K562 (cell line): ENCODE data around the gene MANEAL. TPM values are rescaled to one million over a fixed set of nuclear protein-coding genes. Genes with fewer than 3 reads are reported as not detected.
A peak's percentile ranks its signal among the peaks of the same experiment; 100 is the strongest.

Source experiments
- ATF6 ChIP-seq: sonication (generic); formaldehyde crosslinking; IDR thresholded peaks from 2 replicates; pipeline ENCODE4 v1.4.0; 2020; ENCODE audit warnings: mild to moderate bottlenecking, missing genetic modification reagents
- CTBP1 ChIP-seq: fragments of 450-650 bp; IDR thresholded peaks from 2 replicates; pipeline ENCODE4 v1.6.1; 2016; ENCODE audit warnings: borderline replicate concordance
- E2F6 ChIP-seq, 2 experiments: IDR thresholded peaks; 2 replicates each; pipeline ENCODE4 v1.6.1; 2011; ENCODE audit warnings: borderline replicate concordance in 1 of 2, control low read depth in 1 of 2, low read depth in 1 of 2, low read length in 1 of 2, mild to moderate bottlenecking in 1 of 2, mixed read lengths in 1 of 2, moderate library complexity in 1 of 2; ENCODE audit not compliant: insufficient read depth in 1 of 2, insufficient read length in 1 of 2, poor library complexity in 1 of 2, severe bottlenecking in 1 of 2; ENCODE audit errors: extremely low read depth in 1 of 2
- EGR1 ChIP-seq: fragments of 450-650 bp; conservative IDR thresholded peaks from 2 replicates; pipeline ENCODE4 v1.6.1; 2017; ENCODE audit warnings: mild to moderate bottlenecking
- PRDM10 ChIP-seq: fragments of 450-650 bp; IDR thresholded peaks from 2 replicates; pipeline ENCODE4 v1.6.1; 2018; ENCODE audit not compliant: partially characterized antibody
- VEZF1 ChIP-seq: fragments of 200-800 bp; sonication (Bioruptor generic); IDR thresholded peaks from 2 replicates; pipeline ENCODE4 v1.6.1; 2017; ENCODE audit warnings: missing genetic modification characterization, missing compliant biosample characterization
- YY1 ChIP-seq, 3 experiments: IDR thresholded peaks; 2 replicates each; pipeline ENCODE4 v1.6.1; 2011; ENCODE audit warnings: low read length in 2 of 3, mild to moderate bottlenecking in 2 of 3, moderate library complexity in 2 of 3, borderline replicate concordance in 1 of 3, control low read depth in 1 of 3, low read depth in 1 of 3; ENCODE audit not compliant: insufficient read depth in 3 of 3, insufficient replicate concordance in 2 of 3, control insufficient read depth in 1 of 3, insufficient read length in 1 of 3; ENCODE audit errors: extremely low read depth in 1 of 3
- ZBTB1 ChIP-seq: sonication (generic); formaldehyde crosslinking; IDR thresholded peaks from 2 replicates; pipeline ENCODE4 v1.8.1; 2023; ENCODE audit warnings: missing genetic modification reagents, low read depth, mild to moderate bottlenecking, borderline replicate concordance
- ZNF583 ChIP-seq: fragments of 250-450 bp; sonication (Bioruptor Pico); IDR thresholded peaks from 2 replicates; pipeline ENCODE4 v1.4.0; 2020
- polyA plus RNA-seq, 8 experiments: library from polyadenylated mRNA; depleted of rRNA in 4 of 8; stranded (reverse) in 5 of 8; unstranded in 3 of 8; fragments of >200 nt; fragmentation: Nextera tagmentation in 2 of 8; fragmentation: Illumina TruSeq in 1 of 8; extraction: Ambion mirVana in 2 of 8; extraction: Trizol in 1 of 8; gene quantifications; 2 replicates each; pipeline versions ENCODE4 v1.2.1 to v1.2.3, GENCODE V29; 2011 to 2014; ENCODE audit warnings: inconsistent platforms in 1 of 8, missing spikeins in 1 of 8
- total RNA-seq, 7 experiments: library from RNA; depleted of rRNA in 6 of 7; stranded (reverse); fragments of >200 nt in 6 of 7; fragmentation: Illumina TruSeq in 2 of 7; extraction: Trizol in 2 of 7; gene quantifications; 2 replicates each; pipeline versions ENCODE4 v1.2.1 to v1.2.3, GENCODE V29; 2011 to 2021; ENCODE audit warnings: low replicate concordance in 1 of 7

MANEAL gene
- total and polyA plus RNA-seq, 9 of the 15 experiments (the other 6 are each of a cell fraction or from before 2014, with no cell fraction given) = 0.37 to 3.2 (median 1.2) TPM

- TF ChIP-seq ATF6 (CRISPR knock-in tag) (no peak), ZNF583 (CRISPR knock-in tag) (no peak), CTBP1 (peak; percentile 93), PRDM10 (peak; percentile 97), YY1 (IDR thresholded peaks at IDR 0.05; ENCODE audit: borderline replicate concordance in 1 of 3, control insufficient read depth in 1 of 3, extremely low read depth in 1 of 3, insufficient read depth in 3 of 3, insufficient read length in 1 of 3, insufficient replicate concordance in 2 of 3, low read depth in 1 of 3, low read length in 2 of 3) (peak in 2 of 3 experiments; percentile 79 to 84), E2F6 (IDR thresholded peaks at IDR 0.05; ENCODE audit: borderline replicate concordance in 1 of 2, extremely low read depth in 1 of 2, insufficient read depth in 1 of 2, insufficient read length in 1 of 2, low read depth in 1 of 2, low read length in 1 of 2, poor library complexity in 1 of 2, severe bottlenecking in 1 of 2) (peak in 1 of 2 experiments; percentile 92), EGR1 (peak; percentile 64), ZBTB1 (CRISPR knock-in tag) (0 out of 2 replicates have a peak, but pooled peaks have one; percentile 25), VEZF1 (peak; percentile 65)
Observed at GRCh38 chr1:37793773-37794371, at the start of gene MANEAL (continued).
